ENCODE data around the gene COBLL1.

Gene COBLL1

GRCh38 chr2:164691346-164691887 lies 150.2 kb downstream of the COBLL1 start:
- Mint-ChIP-seq H3K9me3 (no peaks in the 10 kb centered on the region), H3K4me3 (no peak overlapping the region), H3K27me3 (no peaks in the 10 kb centered on the region), H3K4me1 (no peaks in the 10 kb centered on the region), H3K36me3 (no peaks in the 10 kb centered on the region), H3K27ac (no peak overlapping the region)

- Mint-ChIP-seq H3K36me3 (no peaks in the 10 kb centered on the region), H3K4me3 (no peak overlapping the region), H3K27me3 (no peaks in the 10 kb centered on the region), H3K9me3 (no peaks in the 10 kb centered on the region), H3K4me1 (no peaks in the 10 kb centered on the region), H3K27ac (no peak overlapping the region)
These were observed 151.3 kb downstream of the COBLL1 start for GRCh38 chr2:164690361-164690760.

- H3K9me3 Mint-ChIP-seq, result no peaks in the 10 kb centered on the region
- H3K27me3 Mint-ChIP-seq, result no peaks in the 10 kb centered on the region
- H3K4me1 Mint-ChIP-seq, result no peaks in the 10 kb centered on the region
- no peak overlapping the region for H3K27ac Mint-ChIP-seq
- no peaks in the 10 kb centered on the region for H3K36me3 Mint-ChIP-seq
- H3K4me3 Mint-ChIP-seq, result no peak overlapping the region
These were observed 152.7 kb downstream of the COBLL1 start for GRCh38 chr2:164688896-164689419.

GRCh38 chr2:164681009-164681408 lies 160.6 kb downstream of the COBLL1 start:
- Mint-ChIP-seq H3K36me3 (no peaks in the 10 kb centered on the region), H3K27ac (no peak overlapping the region), H3K4me1 (no peaks in the 10 kb centered on the region), H3K4me3 (no peak overlapping the region), H3K27me3 (no peaks in the 10 kb centered on the region), H3K9me3 (no peaks in the 10 kb centered on the region)

- no peak overlapping the region for H3K27ac Mint-ChIP-seq
- no peaks in the 10 kb centered on the region for H3K4me1 Mint-ChIP-seq
- H3K9me3 Mint-ChIP-seq, result no peaks in the 10 kb centered on the region
- H3K27me3 Mint-ChIP-seq, result no peaks in the 10 kb centered on the region
- no peak overlapping the region for H3K4me3 Mint-ChIP-seq
- no peaks in the 10 kb centered on the region for H3K36me3 Mint-ChIP-seq
These were observed 162.9 kb downstream of the COBLL1 start for GRCh38 chr2:164678631-164679149.

- no peaks in the 10 kb centered on the region for H3K36me3 Mint-ChIP-seq
- no peaks in the 10 kb centered on the region for H3K9me3 Mint-ChIP-seq
- no peaks in the 10 kb centered on the region for H3K27me3 Mint-ChIP-seq
- H3K27ac Mint-ChIP-seq, result no peak overlapping the region
- H3K4me1 Mint-ChIP-seq, result no peaks in the 10 kb centered on the region
- H3K4me3 Mint-ChIP-seq, result no peak overlapping the region
These were observed 163.9 kb downstream of the COBLL1 start for GRCh38 chr2:164677733-164678132.

GRCh38 chr2:164677271-164677670 lies 164.4 kb downstream of the COBLL1 start:
- H3K4me1 Mint-ChIP-seq, result no peaks in the 10 kb centered on the region
- H3K9me3 Mint-ChIP-seq, result no peaks in the 10 kb centered on the region
- no peaks in the 10 kb centered on the region for H3K36me3 Mint-ChIP-seq
- H3K27ac Mint-ChIP-seq, result no peak overlapping the region
- H3K27me3 Mint-ChIP-seq, result no peaks in the 10 kb centered on the region
- H3K4me3 Mint-ChIP-seq, result no peak overlapping the region

- Mint-ChIP-seq H3K4me1 (no peaks in the 10 kb centered on the region), H3K9me3 (no peaks in the 10 kb centered on the region), H3K36me3 (no peaks in the 10 kb centered on the region), H3K27me3 (no peaks in the 10 kb centered on the region), H3K27ac (no peak overlapping the region), H3K4me3 (no peak overlapping the region)
These were observed 165.9 kb downstream of the COBLL1 start for GRCh38 chr2:164675687-164676086.

- Mint-ChIP-seq H3K27ac (no peak overlapping the region), H3K36me3 (no peaks in the 10 kb centered on the region), H3K9me3 (no peaks in the 10 kb centered on the region), H3K27me3 (no peaks in the 10 kb centered on the region), H3K4me1 (no peaks in the 10 kb centered on the region), H3K4me3 (no peak overlapping the region)
These were observed 166.6 kb downstream of the COBLL1 start for GRCh38 chr2:164675027-164675426.

- no peaks in the 10 kb centered on the region for H3K27me3 Mint-ChIP-seq
- no peak overlapping the region for H3K4me3 Mint-ChIP-seq
These were observed 169.8 kb downstream of the COBLL1 start for GRCh38 chr2:164671664-164672396.

GRCh38 chr2:164669291-164669690 lies 172.3 kb downstream of the COBLL1 start:
- no peaks in the 10 kb centered on the region for H3K36me3 Mint-ChIP-seq
- H3K9me3 Mint-ChIP-seq, result no peaks in the 10 kb centered on the region
- H3K4me1 Mint-ChIP-seq, result no peaks in the 10 kb centered on the region
- H3K27ac Mint-ChIP-seq, result no peak overlapping the region
- no peak overlapping the region for H3K4me3 Mint-ChIP-seq
- H3K27me3 Mint-ChIP-seq, result no peaks in the 10 kb centered on the region

More at GRCh38 chr2:164671664-164672396, 169.8 kb downstream of the COBLL1 start:
- Mint-ChIP-seq H3K36me3 (no peaks in the 10 kb centered on the region), H3K4me1 (no peaks in the 10 kb centered on the region), H3K27ac (no peak overlapping the region), H3K9me3 (no peaks in the 10 kb centered on the region)

GRCh38 chr2:164667566-164667965 lies 174.1 kb downstream of the COBLL1 start:
- H3K4me3 Mint-ChIP-seq, result no peak overlapping the region
- no peaks in the 10 kb centered on the region for H3K9me3 Mint-ChIP-seq
- no peaks in the 10 kb centered on the region for H3K27me3 Mint-ChIP-seq

GRCh38 chr2:164664070-164664469 lies 177.6 kb downstream of the COBLL1 start:
- H3K27me3 Mint-ChIP-seq, result no peaks in the 10 kb centered on the region
- H3K4me3 Mint-ChIP-seq, result no peak overlapping the region
- no peaks in the 10 kb centered on the region for H3K36me3 Mint-ChIP-seq
- H3K27ac Mint-ChIP-seq, result no peak overlapping the region
- H3K4me1 Mint-ChIP-seq, result no peaks in the 10 kb centered on the region
- no peaks in the 10 kb centered on the region for H3K9me3 Mint-ChIP-seq

More at GRCh38 chr2:164667566-164667965, 174.1 kb downstream of the COBLL1 start:
- H3K4me1 Mint-ChIP-seq, result no peaks in the 10 kb centered on the region
- no peaks in the 10 kb centered on the region for H3K36me3 Mint-ChIP-seq
- no peak overlapping the region for H3K27ac Mint-ChIP-seq

GRCh38 chr2:164662868-164663631 lies 178.6 kb downstream of the COBLL1 start:
- H3K4me3 Mint-ChIP-seq, result no peak overlapping the region
- no peaks in the 10 kb centered on the region for H3K27me3 Mint-ChIP-seq
- H3K9me3 Mint-ChIP-seq, result no peaks in the 10 kb centered on the region
- H3K4me1 Mint-ChIP-seq, result no peaks in the 10 kb centered on the region
- no peaks in the 10 kb centered on the region for H3K36me3 Mint-ChIP-seq
- H3K27ac Mint-ChIP-seq, result no peak overlapping the region

GRCh38 chr2:164662066-164662465 lies 179.6 kb downstream of the COBLL1 start:
- H3K4me3 Mint-ChIP-seq, result no peak overlapping the region
- H3K4me1 Mint-ChIP-seq, result no peaks in the 10 kb centered on the region
- H3K27me3 Mint-ChIP-seq, result no peaks in the 10 kb centered on the region
- no peak overlapping the region for H3K27ac Mint-ChIP-seq
- H3K36me3 Mint-ChIP-seq, result no peaks in the 10 kb centered on the region
- no peaks in the 10 kb centered on the region for H3K9me3 Mint-ChIP-seq

- Mint-ChIP-seq H3K36me3 (no peaks in the 10 kb centered on the region), H3K27me3 (no peaks in the 10 kb centered on the region), H3K4me3 (no peak overlapping the region), H3K4me1 (no peaks in the 10 kb centered on the region), H3K27ac (no peak overlapping the region), H3K9me3 (no peaks in the 10 kb centered on the region)
These were observed 180.3 kb downstream of the COBLL1 start for GRCh38 chr2:164661349-164661748.
